ENCODE measurements around the gene VWA7.

Gene VWA7

GRCh38 chr6:31768363-31769257 is 8.5 kb downstream of the VWA7 start:
- H3F3A ChIP-seq (ENCODE audit: insufficient read depth, low read length) = no peaks in the 10 kb centered on the region
- H2AFZ ChIP-seq (ENCODE audit: low read length) = no peak overlapping the region
- TF ChIP-seq, protein P1, sequence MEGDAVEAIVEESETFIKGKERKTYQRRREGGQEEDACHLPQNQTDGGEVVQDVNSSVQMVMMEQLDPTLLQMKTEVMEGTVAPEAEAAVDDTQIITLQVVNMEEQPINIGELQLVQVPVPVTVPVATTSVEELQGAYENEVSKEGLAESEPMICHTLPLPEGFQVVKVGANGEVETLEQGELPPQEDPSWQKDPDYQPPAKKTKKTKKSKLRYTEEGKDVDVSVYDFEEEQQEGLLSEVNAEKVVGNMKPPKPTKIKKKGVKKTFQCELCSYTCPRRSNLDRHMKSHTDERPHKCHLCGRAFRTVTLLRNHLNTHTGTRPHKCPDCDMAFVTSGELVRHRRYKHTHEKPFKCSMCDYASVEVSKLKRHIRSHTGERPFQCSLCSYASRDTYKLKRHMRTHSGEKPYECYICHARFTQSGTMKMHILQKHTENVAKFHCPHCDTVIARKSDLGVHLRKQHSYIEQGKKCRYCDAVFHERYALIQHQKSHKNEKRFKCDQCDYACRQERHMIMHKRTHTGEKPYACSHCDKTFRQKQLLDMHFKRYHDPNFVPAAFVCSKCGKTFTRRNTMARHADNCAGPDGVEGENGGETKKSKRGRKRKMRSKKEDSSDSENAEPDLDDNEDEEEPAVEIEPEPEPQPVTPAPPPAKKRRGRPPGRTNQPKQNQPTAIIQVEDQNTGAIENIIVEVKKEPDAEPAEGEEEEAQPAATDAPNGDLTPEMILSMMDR (IDR thresholded peaks at IDR 0.05; ENCODE audit: low read length) = no peak
- TF ChIP-seq EZH2 (IDR thresholded peaks at IDR 0.05; ENCODE audit: borderline replicate concordance, low read length) = no peak
- H4K20me1 ChIP-seq (ENCODE audit: insufficient read depth, low read length) = no peaks in the 10 kb centered on the region
- H3K4me3 ChIP-seq (ENCODE audit: low read depth, low read length, poor library complexity, severe bottlenecking) = no peak overlapping the region
- no peaks in the 10 kb centered on the region for H3K27me3 ChIP-seq (ENCODE audit: insufficient read depth, low read length)
- no peak overlapping the region for H3K9ac ChIP-seq (ENCODE audit: low read length)
- H3K9me2 ChIP-seq (ENCODE audit: low read depth, low read length) = no peaks in the 10 kb centered on the region
- H3K79me2 ChIP-seq (ENCODE audit: insufficient read depth, low read length) = no peaks in the 10 kb centered on the region
- peaks cover 12% of the 10 kb centered on the region; the same call in 1 of the 2 replicates for H3K36me3 ChIP-seq (ENCODE audit: insufficient read depth, low read length)
- no peaks in the 10 kb centered on the region for H3K9me3 ChIP-seq (ENCODE audit: low read length)
- no peak overlapping the region for H3K4me2 ChIP-seq (ENCODE audit: low read length)
- H3K27ac ChIP-seq (ENCODE audit: low read depth, low read length, poor library complexity, severe bottlenecking) = no peak overlapping the region
- H3K4me1 ChIP-seq (ENCODE audit: insufficient read depth, low read length, severe bottlenecking) = no peaks in the 10 kb centered on the region

GRCh38 chr6:31767096-31767645 is 10.0 kb downstream of the VWA7 start:
- TF ChIP-seq EZH2 (IDR thresholded peaks at IDR 0.05; ENCODE audit: borderline replicate concordance, low read length) = no peak
- TF ChIP-seq, protein P1 (IDR thresholded peaks at IDR 0.05; ENCODE audit: low read length) = no peak
- H3K9me2 ChIP-seq (ENCODE audit: low read depth, low read length) = no peaks in the 10 kb centered on the region
- no peak overlapping the region for H2AFZ ChIP-seq (ENCODE audit: low read length)
- no peaks in the 10 kb centered on the region for H3K79me2 ChIP-seq (ENCODE audit: insufficient read depth, low read length)
- H3K36me3 ChIP-seq (ENCODE audit: insufficient read depth, low read length) = peaks cover 26% of the 10 kb centered on the region
- no peak overlapping the region for H3K9ac ChIP-seq (ENCODE audit: low read length)
- no peak overlapping the region for H3K4me2 ChIP-seq (ENCODE audit: low read length)
- H3K4me3 ChIP-seq (ENCODE audit: low read depth, low read length, poor library complexity, severe bottlenecking) = no peak overlapping the region
- H3K4me1 ChIP-seq (ENCODE audit: insufficient read depth, low read length, severe bottlenecking) = no peaks in the 10 kb centered on the region
- no peaks in the 10 kb centered on the region for H3K27me3 ChIP-seq (ENCODE audit: insufficient read depth, low read length)
- H4K20me1 ChIP-seq (ENCODE audit: insufficient read depth, low read length) = no peaks in the 10 kb centered on the region
- H3K27ac ChIP-seq (ENCODE audit: low read depth, low read length, poor library complexity, severe bottlenecking) = no peak overlapping the region
- H3K9me3 ChIP-seq (ENCODE audit: low read length) = no peaks in the 10 kb centered on the region
- H3F3A ChIP-seq (ENCODE audit: insufficient read depth, low read length) = no peaks in the 10 kb centered on the region

DNA sequence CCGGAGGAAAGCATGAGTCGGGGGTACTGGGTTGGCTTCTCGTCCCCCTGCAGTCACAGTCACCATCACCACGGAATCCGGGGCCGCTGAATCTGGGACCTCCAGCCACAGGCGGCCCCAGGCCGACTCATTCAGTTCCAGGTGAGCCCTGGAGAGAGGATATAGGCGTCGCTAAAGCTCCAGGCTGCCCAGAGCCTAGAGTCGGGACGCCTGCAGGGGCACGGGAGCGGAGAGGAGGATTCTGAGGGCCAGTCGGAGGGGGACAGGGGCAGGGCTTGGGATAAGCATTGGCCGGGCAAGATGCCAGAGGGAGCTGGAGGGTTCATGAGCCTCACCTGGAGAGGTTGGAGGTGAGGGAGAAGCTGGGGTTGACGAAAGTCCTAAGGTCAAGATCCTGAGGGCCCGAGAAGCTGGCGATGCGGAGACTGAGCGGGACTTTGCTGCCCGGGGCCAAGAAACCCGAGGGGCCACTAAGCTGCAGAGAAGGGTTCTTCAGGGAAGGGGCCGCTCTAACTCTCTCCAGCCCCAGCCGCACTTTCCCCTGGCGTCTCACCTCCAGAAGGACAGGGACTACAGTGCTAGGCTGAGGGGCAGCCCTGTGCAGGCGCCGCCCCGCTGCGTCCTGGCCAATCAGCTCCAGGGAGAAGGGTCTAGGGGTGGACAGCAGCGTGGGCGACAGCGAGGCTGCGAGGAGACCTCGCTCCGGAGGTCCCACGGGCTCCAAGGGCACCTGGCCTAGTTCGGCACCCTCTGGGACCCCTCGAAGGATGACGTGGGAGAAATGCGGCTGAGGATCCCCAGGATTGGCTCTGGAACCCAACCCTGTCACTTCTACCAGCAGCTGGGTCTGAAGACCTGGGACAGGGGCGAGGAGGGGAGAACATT is 11.0 kb downstream of the VWA7 start:
- no peak overlapping the region for H3K9ac ChIP-seq (ENCODE audit: low read length)

More for the DNA sequence above, 11.0 kb downstream of the VWA7 start:
- Histone ChIP-seq H3K27ac (ENCODE audit: low read depth, low read length, poor library complexity, severe bottlenecking) (no peak overlapping the region), H3F3A (ENCODE audit: insufficient read depth, low read length) (no peaks in the 10 kb centered on the region), H3K9me3 (ENCODE audit: low read length) (no peaks in the 10 kb centered on the region), H3K27me3 (ENCODE audit: insufficient read depth, low read length) (no peaks in the 10 kb centered on the region), H4K20me1 (ENCODE audit: insufficient read depth, low read length) (no peaks in the 10 kb centered on the region), H3K4me3 (ENCODE audit: low read depth, low read length, poor library complexity, severe bottlenecking) (no peak overlapping the region), H3K79me2 (ENCODE audit: insufficient read depth, low read length) (no peaks in the 10 kb centered on the region), H2AFZ (ENCODE audit: low read length) (no peak overlapping the region), H3K4me1 (ENCODE audit: insufficient read depth, low read length, severe bottlenecking) (no peaks in the 10 kb centered on the region), H3K9me2 (ENCODE audit: low read depth, low read length) (no peaks in the 10 kb centered on the region), H3K36me3 (ENCODE audit: insufficient read depth, low read length) (peaks cover 36% of the 10 kb centered on the region), H3K4me2 (ENCODE audit: low read length) (no peak overlapping the region)
- TF ChIP-seq EZH2 (IDR thresholded peaks at IDR 0.05; ENCODE audit: borderline replicate concordance, low read length) = no peak
- TF ChIP-seq, protein P1 (IDR thresholded peaks at IDR 0.05; ENCODE audit: low read length) = no peak

Data from OCI-LY1 (cell line).